Measurements from ENCODE around the gene SSBP3. TPM values are rescaled to one million over a fixed set of nuclear protein-coding genes. Genes with fewer than 3 reads are reported as not detected.

SSBP3 gene
- total and polyA plus RNA-seq, 2 experiments from 2014 or later = 47.4 to 68.6 TPM

- TF ChIP-seq POLR2AphosphoS5 (IDR thresholded peaks at IDR 0.05; ENCODE audit: low read depth) (no peak; the same call in 1 of the 2 replicates), CREB1 (CRISPR knock-in tag; IDR thresholded peaks at IDR 0.05; ENCODE audit: low read depth) (peak; percentile 50), ZNF114 (CRISPR knock-in tag; IDR thresholded peaks at IDR 0.05) (0 out of 2 replicates have a peak, but pooled peaks have one; percentile 22)
- no peaks in the 10 kb centered on the region for H3K36me3 ChIP-seq (ENCODE audit: insufficient read depth)
- Mint-ChIP-seq H3K9me3 (no peaks in the 10 kb centered on the region), H3K27ac (peak overlapping the region; percentile 97), H3K4me3 (peak overlapping the region; percentile 60), H3K27me3 (ENCODE audit: insufficient read depth, low read depth, poor library complexity) (peaks cover 11% of the 10 kb centered on the region), H3K4me1 (peaks cover 90% of the 10 kb centered on the region), H3K36me3 (ENCODE audit: low read depth) (peaks cover 6% of the 10 kb centered on the region; the same call in 2 of the 3 replicates)
- H3K27ac ChIP-seq (ENCODE audit: low read depth) = peak overlapping the region; percentile 94
- peaks cover 10% of the 10 kb centered on the region; the same call in 1 of the 2 replicates for H3F3A ChIP-seq (replicated peaks; ENCODE audit: low read depth)
- peak; percentile 56 for ATAC-seq
- H3K4me3 ChIP-seq = peak overlapping the region; percentile 25
- H3K27me3 ChIP-seq (ENCODE audit: insufficient read depth) = no peaks in the 10 kb centered on the region
- H3K9me2 ChIP-seq (ENCODE audit: insufficient read depth) = no peaks in the 10 kb centered on the region
- H3K79me2 ChIP-seq (replicated peaks; ENCODE audit: insufficient read depth) = peaks cover 87% of the 10 kb centered on the region
- peak overlapping the region; percentile 70 for H3K4me2 ChIP-seq
- peaks cover 18% of the 10 kb centered on the region; the same call in 1 of the 2 replicates for H4K20me1 ChIP-seq (replicated peaks; ENCODE audit: insufficient read depth)
- peaks cover 78% of the 10 kb centered on the region for H3K4me1 ChIP-seq (ENCODE audit: insufficient read depth)
- DNase-seq (ENCODE audit: low spot score) = peak; percentile 76
- H2AFZ ChIP-seq = no peak overlapping the region
Measured at GRCh38 chr1:54309631-54310366, 96.4 kb downstream of the SSBP3 start.

- peaks cover 86% of the 10 kb centered on the region for H3K79me2 ChIP-seq (replicated peaks; ENCODE audit: insufficient read depth)
- no peaks in the 10 kb centered on the region for H3K36me3 ChIP-seq (ENCODE audit: insufficient read depth)
- H4K20me1 ChIP-seq (replicated peaks; ENCODE audit: insufficient read depth) = peaks cover 23% of the 10 kb centered on the region
Measured at GRCh38 chr1:54307305-54307704, 98.9 kb downstream of the SSBP3 start.

More at GRCh38 chr1:54307305-54307704, 98.9 kb downstream of the SSBP3 start:
- no peak overlapping the region for H3K4me3 ChIP-seq
- H3K27ac ChIP-seq (ENCODE audit: low read depth) = no peak overlapping the region
- no peak for DNase-seq (ENCODE audit: low spot score)
- H3K9me2 ChIP-seq (ENCODE audit: insufficient read depth) = no peaks in the 10 kb centered on the region
- peaks cover 66% of the 10 kb centered on the region for H3K4me1 ChIP-seq (ENCODE audit: insufficient read depth)
- ATAC-seq = no peak
- H3K9me3 Mint-ChIP-seq = no peaks in the 10 kb centered on the region
- H3K36me3 Mint-ChIP-seq (ENCODE audit: low read depth) = peaks cover 6% of the 10 kb centered on the region; the same call in 2 of the 3 replicates
- TF ChIP-seq, protein P1, sequence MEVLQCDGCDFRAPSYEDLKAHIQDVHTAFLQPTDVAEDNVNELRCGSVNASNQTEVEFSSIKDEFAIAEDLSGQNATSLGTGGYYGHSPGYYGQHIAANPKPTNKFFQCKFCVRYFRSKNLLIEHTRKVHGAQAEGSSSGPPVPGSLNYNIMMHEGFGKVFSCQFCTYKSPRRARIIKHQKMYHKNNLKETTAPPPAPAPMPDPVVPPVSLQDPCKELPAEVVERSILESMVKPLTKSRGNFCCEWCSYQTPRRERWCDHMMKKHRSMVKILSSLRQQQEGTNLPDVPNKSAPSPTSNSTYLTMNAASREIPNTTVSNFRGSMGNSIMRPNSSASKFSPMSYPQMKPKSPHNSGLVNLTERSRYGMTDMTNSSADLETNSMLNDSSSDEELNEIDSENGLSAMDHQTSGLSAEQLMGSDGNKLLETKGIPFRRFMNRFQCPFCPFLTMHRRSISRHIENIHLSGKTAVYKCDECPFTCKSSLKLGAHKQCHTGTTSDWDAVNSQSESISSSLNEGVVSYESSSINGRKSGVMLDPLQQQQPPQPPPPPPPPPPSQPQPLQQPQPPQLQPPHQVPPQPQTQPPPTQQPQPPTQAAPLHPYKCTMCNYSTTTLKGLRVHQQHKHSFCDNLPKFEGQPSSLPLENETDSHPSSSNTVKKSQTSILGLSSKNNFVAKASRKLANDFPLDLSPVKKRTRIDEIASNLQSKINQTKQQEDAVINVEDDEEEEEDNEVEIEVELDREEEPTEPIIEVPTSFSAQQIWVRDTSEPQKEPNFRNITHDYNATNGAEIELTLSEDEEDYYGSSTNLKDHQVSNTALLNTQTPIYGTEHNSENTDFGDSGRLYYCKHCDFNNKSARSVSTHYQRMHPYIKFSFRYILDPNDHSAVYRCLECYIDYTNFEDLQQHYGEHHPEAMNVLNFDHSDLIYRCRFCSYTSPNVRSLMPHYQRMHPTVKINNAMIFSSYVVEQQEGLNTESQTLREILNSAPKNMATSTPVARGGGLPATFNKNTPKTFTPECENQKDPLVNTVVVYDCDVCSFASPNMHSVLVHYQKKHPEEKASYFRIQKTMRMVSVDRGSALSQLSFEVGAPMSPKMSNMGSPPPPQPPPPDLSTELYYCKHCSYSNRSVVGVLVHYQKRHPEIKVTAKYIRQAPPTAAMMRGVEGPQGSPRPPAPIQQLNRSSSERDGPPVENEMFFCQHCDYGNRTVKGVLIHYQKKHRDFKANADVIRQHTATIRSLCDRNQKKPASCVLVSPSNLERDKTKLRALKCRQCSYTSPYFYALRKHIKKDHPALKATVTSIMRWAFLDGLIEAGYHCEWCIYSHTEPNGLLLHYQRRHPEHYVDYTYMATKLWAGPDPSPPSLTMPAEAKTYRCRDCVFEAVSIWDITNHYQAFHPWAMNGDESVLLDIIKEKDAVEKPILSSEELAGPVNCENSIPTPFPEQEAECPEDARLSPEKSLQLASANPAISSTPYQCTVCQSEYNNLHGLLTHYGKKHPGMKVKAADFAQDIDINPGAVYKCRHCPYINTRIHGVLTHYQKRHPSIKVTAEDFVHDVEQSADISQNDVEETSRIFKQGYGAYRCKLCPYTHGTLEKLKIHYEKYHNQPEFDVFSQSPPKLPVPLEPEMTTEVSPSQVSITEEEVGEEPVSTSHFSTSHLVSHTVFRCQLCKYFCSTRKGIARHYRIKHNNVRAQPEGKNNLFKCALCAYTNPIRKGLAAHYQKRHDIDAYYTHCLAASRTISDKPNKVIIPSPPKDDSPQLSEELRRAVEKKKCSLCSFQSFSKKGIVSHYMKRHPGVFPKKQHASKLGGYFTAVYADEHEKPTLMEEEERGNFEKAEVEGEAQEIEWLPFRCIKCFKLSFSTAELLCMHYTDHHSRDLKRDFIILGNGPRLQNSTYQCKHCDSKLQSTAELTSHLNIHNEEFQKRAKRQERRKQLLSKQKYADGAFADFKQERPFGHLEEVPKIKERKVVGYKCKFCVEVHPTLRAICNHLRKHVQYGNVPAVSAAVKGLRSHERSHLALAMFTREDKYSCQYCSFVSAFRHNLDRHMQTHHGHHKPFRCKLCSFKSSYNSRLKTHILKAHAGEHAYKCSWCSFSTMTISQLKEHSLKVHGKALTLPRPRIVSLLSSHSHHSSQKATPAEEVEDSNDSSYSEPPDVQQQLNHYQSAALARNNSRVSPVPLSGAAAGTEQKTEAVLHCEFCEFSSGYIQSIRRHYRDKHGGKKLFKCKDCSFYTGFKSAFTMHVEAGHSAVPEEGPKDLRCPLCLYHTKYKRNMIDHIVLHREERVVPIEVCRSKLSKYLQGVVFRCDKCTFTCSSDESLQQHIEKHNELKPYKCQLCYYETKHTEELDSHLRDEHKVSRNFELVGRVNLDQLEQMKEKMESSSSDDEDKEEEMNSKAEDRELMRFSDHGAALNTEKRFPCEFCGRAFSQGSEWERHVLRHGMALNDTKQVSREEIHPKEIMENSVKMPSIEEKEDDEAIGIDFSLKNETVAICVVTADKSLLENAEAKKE (CRISPR knock-in tag; IDR thresholded peaks at IDR 0.05) = no peak
- TF ChIP-seq REST (IDR thresholded peaks at IDR 0.05; ENCODE audit: unreplicated experiment) = no peak
- no peak for TF ChIP-seq ZNF331 (CRISPR knock-in tag; IDR thresholded peaks at IDR 0.05; ENCODE audit: low read depth)
- TF ChIP-seq, protein P2, sequence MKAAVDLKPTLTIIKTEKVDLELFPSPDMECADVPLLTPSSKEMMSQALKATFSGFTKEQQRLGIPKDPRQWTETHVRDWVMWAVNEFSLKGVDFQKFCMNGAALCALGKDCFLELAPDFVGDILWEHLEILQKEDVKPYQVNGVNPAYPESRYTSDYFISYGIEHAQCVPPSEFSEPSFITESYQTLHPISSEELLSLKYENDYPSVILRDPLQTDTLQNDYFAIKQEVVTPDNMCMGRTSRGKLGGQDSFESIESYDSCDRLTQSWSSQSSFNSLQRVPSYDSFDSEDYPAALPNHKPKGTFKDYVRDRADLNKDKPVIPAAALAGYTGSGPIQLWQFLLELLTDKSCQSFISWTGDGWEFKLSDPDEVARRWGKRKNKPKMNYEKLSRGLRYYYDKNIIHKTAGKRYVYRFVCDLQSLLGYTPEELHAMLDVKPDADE (IDR thresholded peaks at IDR 0.05) = no peak
- peaks cover 21% of the 10 kb centered on the region for H3K27me3 Mint-ChIP-seq (ENCODE audit: insufficient read depth, low read depth, poor library complexity)
- H2AFZ ChIP-seq = no peak overlapping the region
- H3K27me3 ChIP-seq (ENCODE audit: insufficient read depth) = no peaks in the 10 kb centered on the region
- H3F3A ChIP-seq (replicated peaks; ENCODE audit: low read depth) = peaks cover 6% of the 10 kb centered on the region; the same call in 1 of the 2 replicates
- peaks cover 93% of the 10 kb centered on the region for H3K4me1 Mint-ChIP-seq
- peak overlapping the region; percentile 2; the same call in 1 of the 2 replicates for H3K4me2 ChIP-seq
- no peak overlapping the region; the same call in 2 of the 3 replicates for H3K4me3 Mint-ChIP-seq
- H3K27ac Mint-ChIP-seq = peak overlapping the region; percentile 57
